ENCODE data around the gene KCNQ1OT1. TPM values are rescaled to one million over a fixed set of nuclear protein-coding genes. Genes with fewer than 3 reads are reported as not detected.

The KCNQ1OT1 gene
- total and polyA plus RNA-seq, 2 of the 4 experiments (the other 2 are of a cell fraction) = 0.14 to 2.0 TPM

- no peak for TF ChIP-seq NFE2L2 (IDR thresholded peaks at IDR 0.05; ENCODE audit: low read depth, low read length)
- no peak for TF ChIP-seq SMC3 (IDR thresholded peaks at IDR 0.05; ENCODE audit: low read depth, low read length)
Observed at GRCh38 chr11:2694995-2695939, 4.5 kb downstream of the KCNQ1OT1 start (continued).

GRCh38 chr11:2694495-2694894 is 5.3 kb downstream of the KCNQ1OT1 start:
- no TSS peak for BruUV-seq (replicated peaks)
- no peak overlapping the region for H4K91ac ChIP-seq (ENCODE audit: insufficient read depth, low read depth, low read length)
- no peak overlapping the region for H3K23ac ChIP-seq (ENCODE audit: low read depth, low read length)
- no peak overlapping the region for H4K8ac ChIP-seq (ENCODE audit: low read depth in 2 of 2, low read length in 2 of 2)
- H3K9me1 ChIP-seq (ENCODE audit: insufficient read depth, low read length) = peaks cover 8% of the 10 kb centered on the region; the same call in 1 of the 2 replicates
- no peak overlapping the region for H3K27ac ChIP-seq (ENCODE audit: insufficient read depth, low read length)
- intact Hi-C loops (cut with micrococcal nuclease) = loop anchor here (2.0 kb wide), 1 partner anchor 190 kb away; the partner anchor contains the start of gene CDKN1C
- H3K27me3 ChIP-seq (ENCODE audit: control insufficient read depth, insufficient read depth, low read length) = no peaks in the 10 kb centered on the region; the same call in 1 of the 2 replicates
- dilution Hi-C loops (cut with HindIII; ENCODE audit: low sequenced_read_pairs, unreplicated experiment) = no loop called here
- no peak overlapping the region for H3K4me2 ChIP-seq (ENCODE audit: low read depth, low read length)
- H3K9me3 ChIP-seq (ENCODE audit: control insufficient read depth, insufficient read depth, low read length) = no peaks in the 10 kb centered on the region; the same call in 1 of the 2 replicates
- no peak overlapping the region for H3K9ac ChIP-seq (ENCODE audit: low read depth, low read length)
- no peak overlapping the region for H2AFZ ChIP-seq (replicated peaks; ENCODE audit: low read length, poor library complexity)
- H2BK5ac ChIP-seq (ENCODE audit: low read depth, low read length, poor library complexity, severe bottlenecking) = no peak overlapping the region
- in situ Hi-C loops (cut with MboI; ENCODE audit: low sequenced_read_pairs) = no loop called here
- H2BK15ac ChIP-seq (ENCODE audit: low read depth, low read length) = no peak overlapping the region
- no peak overlapping the region for H3K14ac ChIP-seq (replicated peaks; ENCODE audit: low read depth, low read length)
- 83% methylated on average over 4 of the region's 7 CpGs; no CpG with 5 or more reads in 1 of the 2 experiments for WGBS, 2 experiments (ENCODE audit: extremely low coverage in 2 of 2, insufficient read length in 1 of 2)
- peaks cover 0 to 64% of the 10 kb centered on the region in 2 experiments; a peak in 3 of 4 replicates for H3K79me1 ChIP-seq (ENCODE audit: low read depth in 1 of 2, low read length in 2 of 2)
- H2BK120ac ChIP-seq (ENCODE audit: low read depth, low read length) = no peak overlapping the region
- H2AK5ac ChIP-seq (ENCODE audit: low read depth, low read length) = no peak overlapping the region
- POLR2A ChIA-PET (ENCODE audit: unreplicated experiment) = no interaction called here
- no peak overlapping the region for H2BK20ac ChIP-seq (ENCODE audit: low read depth, low read length)
- H3K4me1 ChIP-seq (ENCODE audit: control insufficient read depth, insufficient read depth, low read length) = peaks cover 3% of the 10 kb centered on the region
- no peak overlapping the region for H4K5ac ChIP-seq (ENCODE audit: low read depth, low read length)
- H3K4ac ChIP-seq (ENCODE audit: low read depth, low read length) = no peak overlapping the region
- CTCF ChIA-PET = no interaction called here
- H2AK9ac ChIP-seq (replicated peaks; ENCODE audit: low read depth, low read length, poor library complexity) = no peak overlapping the region
- H3K4me3 ChIP-seq (ENCODE audit: insufficient read depth, low read depth, low read length) = no peak overlapping the region
- no peak overlapping the region for H3K18ac ChIP-seq (ENCODE audit: low read depth, low read length)
- DNase-seq = no peak
- peaks cover 95% of the 10 kb centered on the region for H4K20me1 ChIP-seq (ENCODE audit: insufficient read depth, low read length)
- H3K36me3 ChIP-seq (ENCODE audit: control insufficient read depth, insufficient read depth, low read length) = peaks cover 7% of the 10 kb centered on the region; the same call in 1 of the 2 replicates
- no peak for ATAC-seq (ENCODE audit: low read depth)
- H3K56ac ChIP-seq (ENCODE audit: extremely low read depth, insufficient read depth, low read length) = no peak overlapping the region
- TF ChIP-seq FOS (IDR thresholded peaks at IDR 0.05; ENCODE audit: low read depth, low read length) (no peak), CEBPB (IDR thresholded peaks at IDR 0.05; ENCODE audit: low read depth, low read length) (no peak), CTCF (conservative IDR thresholded peaks at IDR 0.05; ENCODE audit: low read depth, low read length) (no peak), MXI1 (IDR thresholded peaks at IDR 0.05; ENCODE audit: borderline replicate concordance, low read depth, low read length) (no peak), POLR2A (IDR thresholded peaks at IDR 0.05; ENCODE audit: low read depth, low read length) (no peak), USF2 (IDR thresholded peaks at IDR 0.05; ENCODE audit: low read depth, low read length) (no peak), BHLHE40 (IDR thresholded peaks at IDR 0.05; ENCODE audit: low read depth, low read length) (no peak), ELK1 (IDR thresholded peaks at IDR 0.05; ENCODE audit: borderline replicate concordance, low read depth, low read length) (no peak), RAD21 (IDR thresholded peaks at IDR 0.05; ENCODE audit: low read length) (no peak), NFE2L2 (IDR thresholded peaks at IDR 0.05; ENCODE audit: low read depth, low read length) (no peak), MAZ (IDR thresholded peaks at IDR 0.05; ENCODE audit: borderline replicate concordance, low read depth, low read length) (no peak)
